K562 (cell line): Measurements from ENCODE around the gene ELK4. TPM values are rescaled to one million over a fixed set of nuclear protein-coding genes. Genes with fewer than 3 reads are reported as not detected.

ENCODE experiments used
- ASH1L ChIP-seq: fragments of 450-650 bp; IDR thresholded peaks from 2 replicates; pipeline ENCODE4 v1.6.1; 2018; ENCODE audit warnings: borderline replicate concordance, mild to moderate bottlenecking, low read depth; ENCODE audit not compliant: partially characterized antibody
- CBFA2T3 ChIP-seq: fragments of 450-650 bp; IDR thresholded peaks from 2 replicates; pipeline ENCODE4 v1.6.1; 2017
- CREM ChIP-seq: IDR thresholded peaks from 2 replicates; pipeline ENCODE4 v1.6.1; 2014; ENCODE audit warnings: antibody characterized with exemption, low read depth
- DACH1 ChIP-seq: fragments of 450-650 bp; IDR thresholded peaks from 2 replicates; pipeline ENCODE4 v1.6.1; 2018; ENCODE audit not compliant: partially characterized antibody
- E2F3 ChIP-seq: fragments of 250-450 bp; sonication (Bioruptor Pico); IDR thresholded peaks from 2 replicates; pipeline ENCODE4 v1.4.0; 2020; ENCODE audit warnings: mild to moderate bottlenecking
- EHMT2 ChIP-seq: fragments of 450-650 bp; IDR thresholded peaks from 2 replicates; pipeline ENCODE4 v1.6.1; 2018; ENCODE audit warnings: antibody characterized with exemption
- EZH2 ChIP-seq: IDR thresholded peaks from 2 replicates; pipeline ENCODE4 v1.6.1; 2012; ENCODE audit warnings: low read depth, mild to moderate bottlenecking, inconsistent platforms, low read length, borderline replicate concordance
- FOXK1 ChIP-seq: sonication (generic); formaldehyde crosslinking; IDR thresholded peaks from 2 replicates; pipeline ENCODE4 v1.8.0; 2022; ENCODE audit warnings: missing genetic modification reagents, mild to moderate bottlenecking, borderline replicate concordance
- IRF9 ChIP-seq: fragments of 450-650 bp; IDR thresholded peaks from 2 replicates; pipeline ENCODE4 v1.6.1; 2016; ENCODE audit warnings: missing biosample characterization, missing genetic modification characterization
- MLX ChIP-seq, 2 experiments: fragments of 450-650 bp in 1 of 2; sonication (generic) in 1 of 2; formaldehyde crosslinking; conservative IDR thresholded peaks; 2 replicates each; pipeline versions ENCODE4 v1.4.0 to v1.8.1; 2020 to 2022; ENCODE audit warnings: mild to moderate bottlenecking in 1 of 2, missing genetic modification reagents in 1 of 2
- SMAD1 ChIP-seq: fragments of 150-350 bp; IDR thresholded peaks from 2 replicates; pipeline ENCODE4 v1.6.1; 2014; ENCODE audit warnings: low read length, low read depth; ENCODE audit not compliant: partially characterized antibody
- SMAD2 ChIP-seq: fragments of 150-350 bp; IDR thresholded peaks from 2 replicates; pipeline ENCODE4 v1.6.1; 2014; ENCODE audit warnings: low read depth, mild to moderate bottlenecking, low read length
- SNAPC5 ChIP-seq: fragments of 250-450 bp; sonication (Bioruptor Pico); IDR thresholded peaks from 2 replicates; pipeline ENCODE4 v1.8.0; 2021; ENCODE audit warnings: moderate library complexity, mild to moderate bottlenecking, inconsistent platforms
- TGIF2 ChIP-seq: sonication (generic); formaldehyde crosslinking; IDR thresholded peaks from 2 replicates; pipeline ENCODE4 v1.8.1; 2022; ENCODE audit warnings: mild to moderate bottlenecking, missing genetic modification reagents, moderate library complexity
- TRIM25 ChIP-seq: fragments of 450-650 bp; IDR thresholded peaks from 2 replicates; pipeline ENCODE4 v1.7.0; 2016; ENCODE audit warnings: borderline replicate concordance
- ZBTB1 ChIP-seq: sonication (generic); formaldehyde crosslinking; IDR thresholded peaks from 2 replicates; pipeline ENCODE4 v1.8.1; 2023; ENCODE audit warnings: missing genetic modification reagents, low read depth, mild to moderate bottlenecking, borderline replicate concordance
- ZC3H11A ChIP-seq: IDR thresholded peaks from 2 replicates; pipeline ENCODE4 v1.6.1; 2012; ENCODE audit warnings: low read depth, low read length, improper control_type of control experiment
- ZNF133 ChIP-seq: fragments of 250-450 bp; sonication (Bioruptor Pico); IDR thresholded peaks from 2 replicates; pipeline ENCODE4 v1.4.0; 2020; ENCODE audit warnings: mild to moderate bottlenecking
- ZNF444 ChIP-seq: fragments of 250-450 bp; sonication (Bioruptor Pico); IDR thresholded peaks from 2 replicates; pipeline ENCODE4 v1.4.0; 2020; ENCODE audit warnings: mild to moderate bottlenecking, moderate library complexity
- ZNF551 ChIP-seq: fragments of 250-450 bp; sonication (Bioruptor Pico); IDR thresholded peaks from 2 replicates; pipeline ENCODE4 v1.5.0; 2021; ENCODE audit warnings: mild to moderate bottlenecking, moderate library complexity
- ZNF778 ChIP-seq: fragments of 450-650 bp; formaldehyde crosslinking; IDR thresholded peaks from 2 replicates; pipeline ENCODE4 v1.4.0; 2020; ENCODE audit warnings: mild to moderate bottlenecking, moderate library complexity
- polyA plus RNA-seq, 8 experiments: library from polyadenylated mRNA; depleted of rRNA in 4 of 8; stranded (reverse) in 5 of 8; unstranded in 3 of 8; fragments of >200 nt; fragmentation: Nextera tagmentation in 2 of 8; fragmentation: Illumina TruSeq in 1 of 8; extraction: Ambion mirVana in 2 of 8; extraction: Trizol in 1 of 8; gene quantifications; 2 replicates each; pipeline versions ENCODE4 v1.2.1 to v1.2.3, GENCODE V29; 2011 to 2014; ENCODE audit warnings: inconsistent platforms in 1 of 8, missing spikeins in 1 of 8
- total RNA-seq, 7 experiments: library from RNA; depleted of rRNA in 6 of 7; stranded (reverse); fragments of >200 nt in 6 of 7; fragmentation: Illumina TruSeq in 2 of 7; extraction: Trizol in 2 of 7; gene quantifications; 2 replicates each; pipeline versions ENCODE4 v1.2.1 to v1.2.3, GENCODE V29; 2011 to 2021; ENCODE audit warnings: low replicate concordance in 1 of 7
- TF ChIP-seq, protein P1 (sequence below): fragments of 450-650 bp; formaldehyde crosslinking; IDR thresholded peaks from 2 replicates; pipeline ENCODE4 v1.4.0; 2022; ENCODE audit warnings: missing genetic modification characterization

Gene ELK4
- total and polyA plus RNA-seq, 9 of the 15 experiments (the other 6 are each of a cell fraction or from before 2014, with no cell fraction given): 2.0 to 21.7 (median 9.2) TPM

DNA sequence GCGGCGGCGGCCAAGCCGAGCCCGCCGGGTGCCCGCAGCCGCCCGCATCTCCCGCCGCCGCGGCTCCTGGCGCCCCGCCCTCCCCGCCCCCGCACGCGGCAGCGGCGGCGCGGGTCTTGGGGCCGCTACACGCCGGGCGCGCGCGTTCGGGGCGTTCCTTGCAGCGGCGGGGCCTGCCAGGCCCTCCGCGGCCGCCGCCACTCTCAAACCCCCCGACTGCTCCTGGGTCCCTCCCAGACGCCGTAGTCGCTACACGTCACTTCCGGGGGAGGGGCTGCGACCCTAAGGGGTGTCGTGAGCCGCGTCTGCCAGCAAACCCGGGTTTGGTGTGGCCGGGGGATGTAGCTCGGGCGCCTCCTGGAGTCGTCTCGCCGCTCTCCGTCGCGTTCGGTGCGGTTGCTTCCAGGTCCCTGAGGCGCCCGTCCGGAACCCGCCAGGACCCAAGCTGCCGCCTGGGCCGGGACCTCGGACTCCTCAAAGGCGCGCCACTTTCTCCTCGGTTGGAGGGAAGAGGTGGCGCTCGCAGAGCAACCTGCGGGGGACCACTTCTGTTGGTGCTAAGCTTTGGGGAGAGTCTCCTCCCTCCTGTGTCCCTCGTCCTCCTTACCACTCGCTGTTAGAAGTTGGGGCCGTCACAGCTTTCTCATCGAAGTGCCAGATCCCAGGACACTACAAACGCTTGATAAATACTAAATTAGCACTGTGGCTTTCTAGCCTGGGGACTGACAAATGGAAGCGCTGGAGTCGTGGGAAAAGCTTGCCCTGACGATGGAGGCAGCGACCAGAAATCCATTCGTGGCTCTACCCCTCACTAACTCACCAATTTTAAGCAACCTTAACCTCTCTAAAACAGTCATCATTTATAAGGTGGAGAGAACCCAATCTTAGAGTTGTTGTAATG lies at the start of gene ELK4 (continued):
- TF ChIP-seq ZBTB1 (0 out of 2 replicates have a peak, but pooled peaks have one; percentile 6), SMAD1 (peak; percentile 41), DACH1 (no peak), ZNF133 (no peak), ZC3H11A (no peak), TGIF2 (no peak), ZNF551 (CRISPR knock-in tag) (no peak), EZH2 (no peak), TRIM25 (no peak), CBFA2T3 (no peak), EHMT2 (no peak), E2F3 (CRISPR knock-in tag) (peak; percentile 56; the same call in 1 of the 2 replicates), SMAD2 (no peak), SNAPC5 (CRISPR knock-in tag) (no peak), FOXK1 (no peak), ZNF778 (CRISPR knock-in tag) (no peak), MLX (CRISPR knock-in tag; conservative IDR thresholded peaks at IDR 0.05) (no peak; a peak in 1 of 4 replicates), ZNF444 (CRISPR knock-in tag) (no peak), IRF9 (tag) (no peak), CREM (peak; percentile 98), ASH1L (no peak)
- TF ChIP-seq, protein P1, sequence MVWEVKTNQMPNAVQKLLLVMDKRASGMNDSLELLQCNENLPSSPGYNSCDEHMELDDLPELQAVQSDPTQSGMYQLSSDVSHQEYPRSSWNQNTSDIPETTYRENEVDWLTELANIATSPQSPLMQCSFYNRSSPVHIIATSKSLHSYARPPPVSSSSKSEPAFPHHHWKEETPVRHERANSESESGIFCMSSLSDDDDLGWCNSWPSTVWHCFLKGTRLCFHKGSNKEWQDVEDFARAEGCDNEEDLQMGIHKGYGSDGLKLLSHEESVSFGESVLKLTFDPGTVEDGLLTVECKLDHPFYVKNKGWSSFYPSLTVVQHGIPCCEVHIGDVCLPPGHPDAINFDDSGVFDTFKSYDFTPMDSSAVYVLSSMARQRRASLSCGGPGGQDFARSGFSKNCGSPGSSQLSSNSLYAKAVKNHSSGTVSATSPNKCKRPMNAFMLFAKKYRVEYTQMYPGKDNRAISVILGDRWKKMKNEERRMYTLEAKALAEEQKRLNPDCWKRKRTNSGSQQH (CRISPR knock-in tag): peak; percentile 50; the same call in 1 of the 2 replicates
